DOHH2 (cell line): ENCODE results near the gene E2F3.

Experiments
- H3F3A ChIP-seq: fragments of 200-600 bp; sonication (generic), shearing (Covaris generic); 2 replicates; pipeline ENCODE4 v1.6.0; 2016; ENCODE audit warnings: antibody characterized with exemption, mild to moderate bottlenecking; ENCODE audit not compliant: control insufficient read depth, insufficient read depth
- H3K27ac ChIP-seq: fragments of 200-600 bp; sonication (generic); 2 replicates; pipeline ENCODE4 v1.5.1; 2014; ENCODE audit warnings: low read depth, mild to moderate bottlenecking, low read length, moderate library complexity
- H3K27me3 ChIP-seq: fragments of 200-600 bp; sonication (generic); 2 replicates; pipeline ENCODE4 v1.6.1; 2014; ENCODE audit warnings: mild to moderate bottlenecking, low read length, mixed read lengths; ENCODE audit not compliant: control insufficient read depth
- H3K36me3 ChIP-seq: fragments of 200-600 bp; sonication (generic); 2 replicates; pipeline ENCODE4 v1.6.1; 2014; ENCODE audit warnings: mild to moderate bottlenecking, low read length, moderate library complexity, mixed read lengths; ENCODE audit not compliant: control insufficient read depth
- H3K4me1 ChIP-seq: fragments of 200-600 bp; sonication (generic); 2 replicates; pipeline ENCODE4 v1.6.1; 2014; ENCODE audit warnings: mild to moderate bottlenecking, low read length, mixed read lengths; ENCODE audit not compliant: control insufficient read depth
- H3K4me2 ChIP-seq: fragments of 200-600 bp; sonication (generic); 2 replicates; pipeline ENCODE4 v1.6.0; 2014; ENCODE audit warnings: mild to moderate bottlenecking, low read length, moderate library complexity
- H3K4me3 ChIP-seq: fragments of 200-600 bp; sonication (generic); 2 replicates; pipeline ENCODE4 v1.5.1; 2014; ENCODE audit warnings: mild to moderate bottlenecking, low read length, mixed read lengths
- H3K79me2 ChIP-seq: fragments of 200-600 bp; sonication (generic); 2 replicates; pipeline ENCODE4 v1.6.1; 2014; ENCODE audit warnings: mild to moderate bottlenecking, low read length, mixed read lengths; ENCODE audit not compliant: control insufficient read depth
- H3K9me2 ChIP-seq: fragments of 200-600 bp; sonication (generic); replicated peaks from 2 replicates; pipeline ENCODE4 v1.6.1; 2014; ENCODE audit warnings: mild to moderate bottlenecking, low read length, mixed read lengths; ENCODE audit not compliant: control insufficient read depth
- H3K9me3 ChIP-seq: fragments of 200-600 bp; sonication (generic); 2 replicates; pipeline ENCODE4 v1.6.1; 2014; ENCODE audit warnings: antibody characterized with exemption, low read length, mixed read lengths; ENCODE audit not compliant: control insufficient read depth, insufficient read depth
- H4K20me1 ChIP-seq: fragments of 200-600 bp; sonication (generic); 2 replicates; pipeline ENCODE4 v1.6.0; 2014; ENCODE audit warnings: low read depth, mild to moderate bottlenecking, antibody characterized with exemption, low read length, moderate library complexity; ENCODE audit not compliant: control insufficient read depth, insufficient read depth
- EZH2phosphoT487 ChIP-seq: fragments of 200-600 bp; sonication (generic); IDR thresholded peaks from 2 replicates; pipeline ENCODE4 v1.6.1; 2017; ENCODE audit warnings: borderline replicate concordance, mild to moderate bottlenecking, antibody characterized with exemption, low read length, moderate library complexity, mixed read lengths
- TF ChIP-seq, protein P1 (sequence below): fragments of 200-600 bp; sonication (generic); IDR thresholded peaks from one replicate; pipeline ENCODE4 v1.5.1; 2014; ENCODE audit warnings: antibody characterized with exemption, mild to moderate bottlenecking, low read depth, low read length; ENCODE audit not compliant: poor library complexity, severe bottlenecking

The E2F3 gene

DNA sequence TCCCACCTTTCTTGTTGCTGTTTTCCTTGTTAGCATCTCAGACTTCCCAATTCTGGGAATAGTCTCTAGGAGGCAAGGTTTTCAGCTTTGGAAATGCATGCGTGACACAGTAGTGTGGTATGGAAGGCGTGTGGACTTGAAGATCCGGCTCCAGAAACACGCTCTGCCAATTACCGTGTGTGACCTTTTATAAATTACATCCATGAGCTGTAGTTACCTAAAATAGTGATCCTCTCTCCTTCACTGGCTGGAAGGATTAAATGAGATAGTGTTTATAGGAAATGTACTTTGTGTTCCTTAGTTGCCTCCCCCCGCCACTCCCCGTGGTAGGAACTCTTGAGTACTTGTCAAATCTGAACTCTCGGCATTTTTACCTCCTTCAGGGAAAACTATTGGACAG, 13.0 kb downstream of the E2F3 start:
- Histone ChIP-seq H3K4me1 (peaks cover 20% of the 10 kb centered on the region), H3K4me3 (no peak overlapping the region)

DNA sequence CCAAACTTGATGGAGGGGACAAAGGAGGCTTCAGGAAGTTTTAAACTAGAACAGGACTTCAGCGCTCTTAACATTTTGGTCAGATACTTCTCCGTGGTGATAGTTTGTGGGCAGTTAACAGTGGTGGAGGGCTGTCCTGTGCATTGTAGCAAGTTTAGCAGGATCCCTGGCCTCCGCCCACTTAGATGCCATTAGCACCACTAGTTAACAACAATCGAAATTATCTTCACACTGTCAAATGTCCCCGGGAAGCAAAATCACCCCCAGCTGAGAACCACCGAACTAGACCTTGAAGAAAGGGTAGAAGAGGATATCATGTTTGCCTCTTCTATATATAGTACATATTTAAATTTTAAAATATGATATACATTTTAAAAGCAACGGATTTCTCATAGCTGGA, 13.6 kb downstream of the E2F3 start:
- Histone ChIP-seq H3K79me2 (peaks cover 100% of the 10 kb centered on the region), H3K4me2 (no peak overlapping the region), H3F3A (no peaks in the 10 kb centered on the region), H3K4me1 (peaks cover 15% of the 10 kb centered on the region), H3K36me3 (peaks cover 82% of the 10 kb centered on the region), H3K9me2 (no peaks in the 10 kb centered on the region), H3K9me3 (no peaks in the 10 kb centered on the region), H4K20me1 (peaks cover 36% of the 10 kb centered on the region), H3K27ac (no peak overlapping the region), H3K27me3 (no peaks in the 10 kb centered on the region), H3K4me3 (no peak overlapping the region)
- TF ChIP-seq, protein P1, sequence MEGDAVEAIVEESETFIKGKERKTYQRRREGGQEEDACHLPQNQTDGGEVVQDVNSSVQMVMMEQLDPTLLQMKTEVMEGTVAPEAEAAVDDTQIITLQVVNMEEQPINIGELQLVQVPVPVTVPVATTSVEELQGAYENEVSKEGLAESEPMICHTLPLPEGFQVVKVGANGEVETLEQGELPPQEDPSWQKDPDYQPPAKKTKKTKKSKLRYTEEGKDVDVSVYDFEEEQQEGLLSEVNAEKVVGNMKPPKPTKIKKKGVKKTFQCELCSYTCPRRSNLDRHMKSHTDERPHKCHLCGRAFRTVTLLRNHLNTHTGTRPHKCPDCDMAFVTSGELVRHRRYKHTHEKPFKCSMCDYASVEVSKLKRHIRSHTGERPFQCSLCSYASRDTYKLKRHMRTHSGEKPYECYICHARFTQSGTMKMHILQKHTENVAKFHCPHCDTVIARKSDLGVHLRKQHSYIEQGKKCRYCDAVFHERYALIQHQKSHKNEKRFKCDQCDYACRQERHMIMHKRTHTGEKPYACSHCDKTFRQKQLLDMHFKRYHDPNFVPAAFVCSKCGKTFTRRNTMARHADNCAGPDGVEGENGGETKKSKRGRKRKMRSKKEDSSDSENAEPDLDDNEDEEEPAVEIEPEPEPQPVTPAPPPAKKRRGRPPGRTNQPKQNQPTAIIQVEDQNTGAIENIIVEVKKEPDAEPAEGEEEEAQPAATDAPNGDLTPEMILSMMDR = no peak
- TF ChIP-seq EZH2phosphoT487 = no peak

More for the DNA sequence above, 13.0 kb downstream of the E2F3 start:
- no peaks in the 10 kb centered on the region for H3K9me2 ChIP-seq
- H3K27ac ChIP-seq = no peak overlapping the region
- no peak overlapping the region for H3K4me2 ChIP-seq
- no peaks in the 10 kb centered on the region for H3K9me3 ChIP-seq
- H3K79me2 ChIP-seq = peaks cover 100% of the 10 kb centered on the region
- peaks cover 82% of the 10 kb centered on the region for H3K36me3 ChIP-seq
- TF ChIP-seq, protein P1 = no peak
- no peak for TF ChIP-seq EZH2phosphoT487
- H3F3A ChIP-seq = no peaks in the 10 kb centered on the region
- no peaks in the 10 kb centered on the region for H3K27me3 ChIP-seq
- peaks cover 40% of the 10 kb centered on the region for H4K20me1 ChIP-seq

DNA sequence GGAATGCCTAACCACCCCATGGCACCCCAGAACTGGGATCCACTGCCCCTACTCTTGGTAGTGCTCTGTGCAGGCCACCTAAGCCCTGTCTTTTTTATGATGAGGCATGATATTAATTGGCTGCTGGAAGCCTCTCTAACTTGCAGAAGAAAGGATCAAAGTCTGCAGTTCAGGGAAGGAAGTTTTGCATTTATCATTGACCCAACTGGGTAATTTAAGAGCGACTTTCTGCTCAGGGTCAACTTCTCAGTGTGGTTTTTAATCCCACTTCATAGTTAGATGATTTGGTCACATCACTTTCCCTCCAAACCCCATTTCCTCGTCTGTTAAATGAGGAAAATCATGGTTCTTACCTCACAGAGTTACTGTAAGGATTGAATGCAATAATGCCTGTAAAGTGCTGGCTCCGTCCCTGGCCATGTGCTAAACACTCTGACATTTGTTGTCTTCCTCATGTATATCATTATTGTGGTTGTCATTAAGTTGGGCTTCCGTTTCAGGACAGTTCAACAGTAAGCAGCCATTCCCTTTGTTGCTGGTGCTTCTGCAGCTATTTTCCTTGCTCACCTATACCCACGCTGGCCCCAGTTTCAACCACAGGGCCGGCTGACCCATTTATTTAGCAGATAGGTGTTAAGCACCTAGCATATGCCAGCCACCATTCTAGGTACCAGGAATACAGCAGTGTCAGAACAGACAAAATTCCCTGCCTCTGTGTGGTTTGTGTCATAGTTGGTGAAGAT, 14.2 kb downstream of the E2F3 start:
- peaks cover 82% of the 10 kb centered on the region for H3K36me3 ChIP-seq
- no peak overlapping the region for H3K4me2 ChIP-seq
- H4K20me1 ChIP-seq = peaks cover 37% of the 10 kb centered on the region

More for the DNA sequence above, 14.2 kb downstream of the E2F3 start:
- H3K27me3 ChIP-seq = no peaks in the 10 kb centered on the region
- H3K9me2 ChIP-seq = no peaks in the 10 kb centered on the region
- H3K9me3 ChIP-seq = no peaks in the 10 kb centered on the region
- no peak for TF ChIP-seq EZH2phosphoT487
- TF ChIP-seq, protein P1 = no peak
- H3K27ac ChIP-seq = no peak overlapping the region
- no peaks in the 10 kb centered on the region for H3F3A ChIP-seq
- peaks cover 15% of the 10 kb centered on the region for H3K4me1 ChIP-seq
- H3K79me2 ChIP-seq = peaks cover 100% of the 10 kb centered on the region
- no peak overlapping the region for H3K4me3 ChIP-seq
